Kidney capillary endothelial cell (primary cell): Measurements from ENCODE around the gene UBE2J2.

Source experiments
- DNase-seq: peaks from one replicate; pipeline ENCODE4 v3.0.0-alpha.2; 2018; ENCODE audit warnings: low spot score

Gene UBE2J2

GRCh38 chr1:1211541-1212441, 61.9 kb downstream of the UBE2J2 start:
- no peak for DNase-seq

- no peak for DNase-seq
Measured at GRCh38 chr1:1210726-1211540, 62.7 kb downstream of the UBE2J2 start.

GRCh38 chr1:1208713-1209433, 64.8 kb downstream of the UBE2J2 start:
- DNase-seq, result no peak

GRCh38 chr1:1207571-1207892, 66.1 kb downstream of the UBE2J2 start:
- no peak for DNase-seq

GRCh38 chr1:1206966-1207531, 66.6 kb downstream of the UBE2J2 start:
- DNase-seq, result no peak

- no peak for DNase-seq
Measured at GRCh38 chr1:1206376-1206965, 67.2 kb downstream of the UBE2J2 start, which contains the start of gene TNFRSF18. Gene TNFRSF18, minus strand, starts transcription at chr1:1206592. Its CDS starts 21 bp downstream, at chr1:1206571.

- DNase-seq, result no peak
Measured at GRCh38 chr1:1205769-1206375, 67.8 kb downstream of the UBE2J2 start.

GRCh38 chr1:1204998-1205768, 68.5 kb downstream of the UBE2J2 start:
- no peak for DNase-seq

- DNase-seq, result no peak
Measured at GRCh38 chr1:1204425-1204920, 69.2 kb downstream of the UBE2J2 start.
